HG03066 (cell line): ENCODE measurements around the gene FAM107A.

ENCODE experiments used
- ATAC-seq: cut with Tn5 transposase; IDR thresholded peaks from one replicate; pipeline ENCODE4 v1.9.1; 2021; ENCODE audit warnings: low read depth; ENCODE audit not compliant: unreplicated experiment

Gene FAM107A

DNA sequence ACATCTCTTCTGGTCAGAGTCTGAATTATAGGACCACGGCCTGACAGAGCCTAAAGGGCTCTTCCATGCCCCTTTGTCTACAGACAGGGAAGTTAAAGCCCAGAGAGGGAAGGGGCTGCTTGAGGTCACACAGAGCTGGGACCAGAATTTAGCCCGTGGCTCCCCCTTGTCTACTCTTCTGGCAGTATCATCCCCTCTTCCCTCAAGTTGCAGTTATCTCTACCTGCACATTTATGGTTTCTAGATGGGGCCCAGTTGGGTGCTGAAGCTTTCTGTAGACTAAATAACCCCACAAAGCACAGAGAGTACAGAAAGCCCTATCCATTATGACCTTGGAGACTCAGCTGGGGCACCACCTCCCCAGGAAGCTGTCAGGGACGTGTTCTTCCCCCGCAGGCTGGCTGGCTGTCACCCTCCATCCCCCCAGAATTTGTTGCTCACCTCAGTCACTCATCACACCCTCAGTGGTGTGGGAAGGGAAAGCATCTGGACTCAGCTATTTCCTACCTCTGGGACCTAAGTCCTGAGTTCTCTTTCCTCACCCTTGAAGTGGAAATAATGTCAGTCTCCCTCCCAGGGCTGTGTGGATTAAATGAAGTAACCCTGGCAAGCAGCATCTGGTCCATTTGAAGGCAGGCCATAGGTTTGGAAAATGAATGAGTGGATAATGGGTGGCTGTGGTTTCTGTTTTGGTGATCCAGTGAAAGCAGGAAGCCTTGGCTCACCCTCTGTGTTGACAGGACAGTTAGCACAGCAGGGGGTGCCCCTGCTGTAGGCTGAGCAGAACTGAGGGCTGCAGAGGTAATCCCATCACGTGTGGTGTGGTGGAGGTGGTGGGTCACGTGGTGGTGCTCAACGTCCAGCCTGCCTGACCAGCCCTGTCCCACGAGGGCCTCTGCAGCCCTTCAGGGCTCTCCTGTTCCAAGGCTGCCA, 56.5 kb downstream of the FAM107A start:
- ATAC-seq: no peak

DNA sequence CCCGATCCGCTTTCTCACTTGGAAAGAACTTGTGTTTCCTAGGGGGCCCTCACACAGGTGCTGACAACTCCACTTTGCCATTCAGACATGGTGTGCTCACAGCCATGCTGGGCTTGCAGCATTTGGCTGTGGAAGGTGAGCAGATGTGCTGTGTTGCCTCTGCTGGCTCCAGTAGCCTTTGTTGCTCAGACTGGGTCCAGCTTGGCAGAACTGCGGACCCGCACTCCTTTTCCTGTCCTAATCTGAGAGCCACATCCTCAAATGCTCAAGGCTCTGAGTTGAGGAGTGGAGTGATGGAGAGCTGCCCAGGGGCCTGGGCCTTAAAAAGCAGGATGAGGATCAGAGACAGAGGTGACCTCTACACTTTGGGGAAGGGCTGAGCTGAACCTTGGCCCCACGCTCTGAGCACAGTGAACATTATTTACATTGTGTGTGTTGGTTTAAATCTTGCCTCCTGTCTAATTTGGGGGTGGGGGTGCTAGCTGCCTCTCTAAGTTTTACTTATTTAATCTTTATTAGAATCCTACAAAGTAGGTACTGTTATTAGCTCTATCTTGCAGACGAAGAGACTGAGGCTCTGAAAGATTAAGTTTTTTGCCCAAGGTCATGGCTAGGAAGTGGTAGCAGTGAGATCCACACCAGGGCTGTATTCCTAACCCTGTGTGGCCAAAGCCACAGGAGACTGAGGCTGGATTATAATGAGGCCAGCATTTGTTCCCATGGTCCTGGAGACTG, 57.4 kb downstream of the FAM107A start:
- no peak for ATAC-seq

DNA sequence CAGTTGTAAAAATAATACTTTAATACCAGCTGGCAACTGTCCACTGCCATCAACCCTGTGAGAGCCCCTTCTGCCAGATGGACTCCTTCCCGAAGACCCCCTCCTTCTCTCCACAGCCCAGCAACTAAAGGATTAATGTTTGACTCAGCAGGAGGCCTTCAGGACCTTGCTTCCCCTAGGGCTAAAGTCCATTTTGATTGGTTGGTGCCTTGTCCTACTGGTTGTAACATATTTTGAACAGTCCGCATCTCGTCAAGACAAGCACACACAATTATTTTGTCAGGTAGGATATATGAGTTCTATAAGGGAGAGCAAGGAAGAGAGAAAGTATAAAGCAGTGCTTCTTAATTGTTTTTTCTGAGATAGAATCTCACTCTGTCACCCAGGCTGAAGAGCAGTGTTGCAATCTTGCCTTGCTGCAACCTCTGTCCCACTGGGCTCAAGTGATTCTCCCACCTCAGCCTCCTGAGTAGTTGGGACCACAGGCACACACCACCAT, 58.9 kb downstream of the FAM107A start:
- no peak for ATAC-seq

DNA sequence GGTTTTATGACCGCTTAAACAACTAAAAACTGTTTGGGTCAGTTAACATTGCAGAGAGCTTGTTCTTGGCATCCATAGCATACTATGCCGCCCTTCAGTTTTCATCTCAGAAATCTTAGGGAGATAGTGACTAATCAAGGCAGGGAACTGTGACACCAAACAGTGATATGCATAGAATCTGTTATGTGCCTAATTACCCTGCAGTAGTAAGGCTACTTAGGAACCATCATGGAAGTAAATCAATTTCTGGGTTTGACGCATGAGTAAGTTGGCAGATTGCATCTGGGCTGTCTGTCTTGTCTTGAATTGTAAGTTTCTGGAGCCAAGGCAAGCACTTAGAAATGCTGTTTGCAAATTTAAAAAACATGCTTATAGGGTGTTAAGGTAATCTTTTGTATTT, 62.8 kb downstream of the FAM107A start:
- no peak for ATAC-seq
